ENCODE results near the gene NRXN3.

DNA sequence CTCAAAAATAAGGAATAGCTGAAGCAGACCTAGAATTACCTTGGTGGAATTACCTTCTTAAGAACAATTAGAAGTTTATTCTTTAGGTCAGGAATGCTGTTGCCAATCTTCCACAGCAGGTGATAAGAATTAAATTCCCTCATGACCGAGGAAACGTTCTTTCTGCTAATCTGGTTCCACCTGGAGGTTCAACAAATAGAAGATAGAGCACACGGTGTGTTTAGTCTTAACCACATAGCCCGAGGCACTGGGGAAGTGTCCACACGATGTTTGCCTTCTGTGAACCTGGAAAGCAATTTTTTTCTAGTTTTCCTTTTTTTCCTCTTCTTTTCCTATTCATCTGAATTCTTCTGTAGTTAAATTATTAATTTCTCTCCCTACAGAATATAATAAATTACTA lies 906.9 kb downstream of the NRXN3 start:
- TF ChIP-seq POLR2AphosphoS5 (IDR thresholded peaks at IDR 0.05; ENCODE audit: low read depth, low read length), result no peak
- TF ChIP-seq, protein P1, sequence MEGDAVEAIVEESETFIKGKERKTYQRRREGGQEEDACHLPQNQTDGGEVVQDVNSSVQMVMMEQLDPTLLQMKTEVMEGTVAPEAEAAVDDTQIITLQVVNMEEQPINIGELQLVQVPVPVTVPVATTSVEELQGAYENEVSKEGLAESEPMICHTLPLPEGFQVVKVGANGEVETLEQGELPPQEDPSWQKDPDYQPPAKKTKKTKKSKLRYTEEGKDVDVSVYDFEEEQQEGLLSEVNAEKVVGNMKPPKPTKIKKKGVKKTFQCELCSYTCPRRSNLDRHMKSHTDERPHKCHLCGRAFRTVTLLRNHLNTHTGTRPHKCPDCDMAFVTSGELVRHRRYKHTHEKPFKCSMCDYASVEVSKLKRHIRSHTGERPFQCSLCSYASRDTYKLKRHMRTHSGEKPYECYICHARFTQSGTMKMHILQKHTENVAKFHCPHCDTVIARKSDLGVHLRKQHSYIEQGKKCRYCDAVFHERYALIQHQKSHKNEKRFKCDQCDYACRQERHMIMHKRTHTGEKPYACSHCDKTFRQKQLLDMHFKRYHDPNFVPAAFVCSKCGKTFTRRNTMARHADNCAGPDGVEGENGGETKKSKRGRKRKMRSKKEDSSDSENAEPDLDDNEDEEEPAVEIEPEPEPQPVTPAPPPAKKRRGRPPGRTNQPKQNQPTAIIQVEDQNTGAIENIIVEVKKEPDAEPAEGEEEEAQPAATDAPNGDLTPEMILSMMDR (IDR thresholded peaks at IDR 0.05), result no peak
- no peak for TF ChIP-seq TCF7L2 (IDR thresholded peaks at IDR 0.05; ENCODE audit: low read depth, low read length)
- no peak for TF ChIP-seq SIN3A (IDR thresholded peaks at IDR 0.05; ENCODE audit: borderline replicate concordance, insufficient read depth, low read depth, low read length)
- TF ChIP-seq, protein P2, sequence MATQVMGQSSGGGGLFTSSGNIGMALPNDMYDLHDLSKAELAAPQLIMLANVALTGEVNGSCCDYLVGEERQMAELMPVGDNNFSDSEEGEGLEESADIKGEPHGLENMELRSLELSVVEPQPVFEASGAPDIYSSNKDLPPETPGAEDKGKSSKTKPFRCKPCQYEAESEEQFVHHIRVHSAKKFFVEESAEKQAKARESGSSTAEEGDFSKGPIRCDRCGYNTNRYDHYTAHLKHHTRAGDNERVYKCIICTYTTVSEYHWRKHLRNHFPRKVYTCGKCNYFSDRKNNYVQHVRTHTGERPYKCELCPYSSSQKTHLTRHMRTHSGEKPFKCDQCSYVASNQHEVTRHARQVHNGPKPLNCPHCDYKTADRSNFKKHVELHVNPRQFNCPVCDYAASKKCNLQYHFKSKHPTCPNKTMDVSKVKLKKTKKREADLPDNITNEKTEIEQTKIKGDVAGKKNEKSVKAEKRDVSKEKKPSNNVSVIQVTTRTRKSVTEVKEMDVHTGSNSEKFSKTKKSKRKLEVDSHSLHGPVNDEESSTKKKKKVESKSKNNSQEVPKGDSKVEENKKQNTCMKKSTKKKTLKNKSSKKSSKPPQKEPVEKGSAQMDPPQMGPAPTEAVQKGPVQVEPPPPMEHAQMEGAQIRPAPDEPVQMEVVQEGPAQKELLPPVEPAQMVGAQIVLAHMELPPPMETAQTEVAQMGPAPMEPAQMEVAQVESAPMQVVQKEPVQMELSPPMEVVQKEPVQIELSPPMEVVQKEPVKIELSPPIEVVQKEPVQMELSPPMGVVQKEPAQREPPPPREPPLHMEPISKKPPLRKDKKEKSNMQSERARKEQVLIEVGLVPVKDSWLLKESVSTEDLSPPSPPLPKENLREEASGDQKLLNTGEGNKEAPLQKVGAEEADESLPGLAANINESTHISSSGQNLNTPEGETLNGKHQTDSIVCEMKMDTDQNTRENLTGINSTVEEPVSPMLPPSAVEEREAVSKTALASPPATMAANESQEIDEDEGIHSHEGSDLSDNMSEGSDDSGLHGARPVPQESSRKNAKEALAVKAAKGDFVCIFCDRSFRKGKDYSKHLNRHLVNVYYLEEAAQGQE (IDR thresholded peaks at IDR 0.05; ENCODE audit: insufficient read depth in 1 of 2, low read depth in 2 of 2, low read length in 1 of 2), result no peak

All from Panc1 (cell line).